ENCODE data around the gene SREBF1.

Gene SREBF1

GRCh38 chr17:17772231-17772630, 64.6 kb downstream of the SREBF1 start:
- no peak for DNase-seq

- DNase-seq, result no peak
Observed at GRCh38 chr17:17771498-17772201, 65.1 kb downstream of the SREBF1 start.

- DNase-seq, result no peak
Observed at GRCh38 chr17:17770632-17771044, 66.1 kb downstream of the SREBF1 start.

- peak; percentile 8 for DNase-seq
Observed at GRCh38 chr17:17769869-17770631, 66.7 kb downstream of the SREBF1 start.

- DNase-seq, result no peak
Observed at GRCh38 chr17:17768424-17769088, 68.2 kb downstream of the SREBF1 start.

GRCh38 chr17:17767887-17768418, 68.8 kb downstream of the SREBF1 start:
- no peak for DNase-seq

GRCh38 chr17:17767154-17767869, 69.5 kb downstream of the SREBF1 start:
- DNase-seq, result no peak

GRCh38 chr17:17766744-17767120, 70.1 kb downstream of the SREBF1 start:
- no peak for DNase-seq

- no peak for DNase-seq
Observed at GRCh38 chr17:17766077-17766743, 70.6 kb downstream of the SREBF1 start.

GRCh38 chr17:17765359-17766076, 71.3 kb downstream of the SREBF1 start:
- no peak for DNase-seq

- DNase-seq, result no peak
Observed at GRCh38 chr17:17763734-17764133, 73.1 kb downstream of the SREBF1 start.

- DNase-seq, result no peak
Observed at GRCh38 chr17:17763136-17763535, 73.7 kb downstream of the SREBF1 start.

GRCh38 chr17:17762744-17763105, 74.1 kb downstream of the SREBF1 start:
- DNase-seq, result no peak

Measured in NCI-H2171 treated with DMSO at 0.1 percent for 48 hours (cell line).